Embryonic facial prominence (tissue), 1 donor: ENCODE measurements around the gene OR7G2.

Experiments
- DNase-seq: peaks from one replicate; pipeline ENCODE4 v3.0.0-alpha.2; 2016; ENCODE audit errors: extremely low spot score

The OR7G2 gene

DNA sequence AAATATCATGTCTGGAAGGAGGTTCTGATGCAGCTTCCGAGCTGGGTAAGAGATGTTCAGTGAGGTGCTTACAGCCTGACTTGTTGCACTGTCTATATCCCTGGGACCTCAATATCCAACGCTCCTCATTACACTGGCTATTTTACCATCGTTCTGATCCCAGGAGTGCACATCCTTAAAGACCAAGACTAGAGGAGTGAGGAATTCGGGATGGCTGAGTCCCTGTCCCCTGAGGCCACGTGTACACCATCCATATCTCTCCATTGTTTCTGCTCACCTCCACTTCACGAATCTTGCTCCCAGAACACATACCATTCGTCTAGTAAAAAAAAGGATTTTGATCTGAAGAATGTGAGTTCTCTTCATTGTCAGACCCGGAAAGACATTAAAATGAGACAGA lies at the start of gene OR7G2:
OR7G2 (minus strand) TSS at position 101 of the 400 bp plus-strand sequence. CDS start 4,232 bp downstream, outside the sequence.
- DNase-seq: no peak

DNA sequence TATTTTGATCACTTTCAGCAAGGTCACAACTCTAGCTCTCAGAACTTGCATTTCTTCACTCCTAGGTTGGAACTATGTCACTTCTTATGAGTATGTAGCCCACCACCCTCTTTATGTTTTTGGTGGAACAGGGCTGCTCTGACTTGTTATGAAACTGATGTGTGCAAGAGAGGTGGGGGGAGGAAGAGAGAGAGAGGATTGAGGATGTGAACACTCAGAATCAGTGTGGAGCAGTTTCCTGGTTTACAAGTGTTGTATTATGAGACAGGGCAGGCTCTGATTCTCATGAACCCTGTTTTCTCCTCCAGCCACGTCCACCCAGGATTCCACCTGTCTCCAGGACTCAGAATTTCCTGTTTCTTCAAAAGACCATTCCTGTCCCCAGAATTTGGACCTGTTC lies 49.0 kb upstream of the OR7G2 start:
- no peak for DNase-seq

DNA sequence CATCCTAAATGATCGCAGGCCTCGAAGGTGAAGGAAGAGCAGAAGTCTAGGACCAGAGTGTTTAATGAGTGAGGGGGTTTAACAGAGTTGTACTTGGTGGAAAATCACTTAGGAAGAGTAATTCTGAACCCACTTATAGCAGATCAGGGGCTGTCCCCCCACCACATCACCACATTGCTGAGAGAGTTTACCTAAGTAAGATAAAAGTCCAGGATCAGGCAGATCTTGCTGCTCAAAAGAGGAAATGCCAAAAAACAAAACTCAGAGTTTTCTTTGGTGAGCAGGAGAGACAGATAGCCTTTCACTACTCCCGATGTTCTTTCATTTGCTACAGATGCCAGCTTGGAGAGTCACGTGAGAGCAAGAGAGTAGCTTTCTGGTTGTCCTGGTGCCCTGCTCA lies 48.3 kb upstream of the OR7G2 start:
- DNase-seq: no peak

DNA sequence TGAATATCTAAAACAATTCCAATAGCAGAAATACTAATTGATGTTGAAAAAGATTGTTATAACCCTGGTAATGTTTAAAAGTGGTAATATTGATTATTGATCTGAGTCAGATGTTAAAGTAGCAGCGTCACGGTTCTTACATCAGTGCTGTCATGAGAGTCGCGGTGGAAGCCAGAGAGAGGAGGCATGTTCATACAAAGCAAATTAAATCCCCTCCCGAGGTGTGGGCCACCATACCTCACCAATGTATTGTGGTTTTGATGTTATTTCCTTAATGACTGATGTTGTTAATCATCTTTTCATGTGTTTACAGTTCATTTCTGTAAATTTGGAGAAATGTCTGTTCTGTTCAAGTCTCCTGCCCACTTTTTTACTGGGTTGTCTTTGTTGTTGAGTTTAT lies 44.1 kb upstream of the OR7G2 start:
- no peak for DNase-seq

DNA sequence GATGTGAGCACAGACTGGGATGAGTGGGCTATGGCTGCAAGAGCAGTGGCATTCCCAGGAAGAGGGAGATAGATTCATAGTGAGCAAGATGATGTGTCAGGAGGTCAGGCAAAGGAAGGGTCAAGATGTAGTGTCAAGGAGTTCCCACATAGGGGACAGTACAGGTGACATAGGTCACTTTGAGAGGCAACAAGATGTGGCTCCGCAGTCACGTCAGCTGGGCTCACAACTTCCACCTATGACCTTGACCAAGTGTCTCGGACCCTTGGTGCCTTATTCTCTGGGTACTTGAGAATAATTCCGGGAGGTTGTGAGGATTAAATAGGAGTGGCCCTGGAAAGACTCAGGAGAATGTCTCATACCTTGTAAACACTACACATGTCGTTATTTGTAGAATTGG lies 43.4 kb upstream of the OR7G2 start:
- DNase-seq: no peak

DNA sequence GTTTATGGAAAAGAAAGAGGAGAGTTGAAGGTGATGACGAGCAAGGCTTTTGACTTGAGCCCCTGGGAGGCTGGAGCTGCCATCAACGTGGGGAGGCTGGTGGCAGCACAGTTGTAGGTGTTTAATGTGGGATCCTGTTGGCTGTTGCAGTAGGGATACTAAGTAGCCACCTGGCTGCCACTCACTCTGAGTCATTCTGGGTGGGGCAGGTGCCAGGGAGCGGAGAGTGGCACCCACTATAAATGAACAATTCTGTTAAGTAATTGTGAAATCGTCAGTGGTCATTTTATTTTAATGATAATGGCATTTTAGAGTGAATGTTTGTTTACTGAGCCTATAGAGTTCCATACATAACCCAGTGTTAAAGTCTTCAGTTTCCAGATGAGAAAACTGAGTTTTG lies 42.7 kb upstream of the OR7G2 start:
- no peak for DNase-seq

DNA sequence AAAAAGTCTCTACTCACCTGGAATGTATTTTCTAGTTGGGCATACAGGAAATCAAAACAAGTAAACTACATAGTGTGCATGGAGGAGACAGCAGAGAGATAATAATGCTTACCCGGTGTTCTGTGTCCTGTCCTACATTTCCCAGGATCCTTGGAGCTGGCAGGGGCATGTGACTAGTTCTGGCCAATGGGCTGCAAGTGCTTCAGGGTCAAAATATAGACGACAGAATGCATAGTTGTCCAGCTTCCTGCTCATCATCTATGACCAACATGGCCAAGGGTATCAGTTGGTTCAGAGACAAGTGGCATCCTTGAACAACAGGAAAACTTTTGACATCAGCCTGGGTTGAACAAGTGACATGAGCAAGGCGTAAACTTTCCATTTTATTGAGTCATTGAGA lies 41.4 kb upstream of the OR7G2 start:
- no peak for DNase-seq

DNA sequence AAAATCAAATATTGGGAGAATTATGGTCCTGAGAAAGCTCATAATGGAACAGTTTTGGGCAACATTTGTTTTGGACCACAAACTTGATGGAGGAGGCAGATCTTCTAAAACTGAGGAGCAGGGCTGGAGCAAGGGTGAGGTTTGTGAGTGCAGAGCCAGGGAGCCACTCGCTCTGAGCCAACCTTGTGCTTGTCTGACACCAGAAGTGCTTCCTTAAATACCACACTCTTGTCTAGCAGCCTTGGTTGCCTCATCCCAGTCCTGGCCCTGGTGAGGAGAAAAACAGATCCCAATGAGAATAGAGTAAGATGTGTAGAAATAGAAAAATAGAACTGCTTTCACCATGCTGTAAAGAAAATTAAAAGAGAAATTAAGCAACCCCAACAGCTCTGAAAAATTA lies 39.6 kb upstream of the OR7G2 start:
- DNase-seq: no peak

DNA sequence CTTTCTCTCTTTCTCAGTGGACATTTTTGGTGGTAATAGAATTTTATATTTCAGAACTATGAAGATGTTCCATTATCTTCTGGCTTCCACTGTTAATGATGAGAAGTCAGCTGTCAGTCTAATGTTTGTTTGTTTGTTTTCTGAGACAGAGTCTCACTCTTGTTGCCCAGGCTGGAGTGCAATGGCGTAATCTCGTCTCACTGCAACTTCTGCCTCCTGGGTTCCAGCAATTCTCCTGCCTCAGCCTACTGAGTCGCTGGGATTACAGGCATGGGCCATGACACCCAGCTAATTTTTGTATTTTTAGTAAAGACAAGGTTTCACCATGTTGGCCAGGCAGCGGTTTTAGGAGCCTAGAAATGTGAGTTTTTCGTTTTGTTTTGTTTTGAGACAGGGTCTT lies 37.6 kb upstream of the OR7G2 start:
- DNase-seq: no peak

DNA sequence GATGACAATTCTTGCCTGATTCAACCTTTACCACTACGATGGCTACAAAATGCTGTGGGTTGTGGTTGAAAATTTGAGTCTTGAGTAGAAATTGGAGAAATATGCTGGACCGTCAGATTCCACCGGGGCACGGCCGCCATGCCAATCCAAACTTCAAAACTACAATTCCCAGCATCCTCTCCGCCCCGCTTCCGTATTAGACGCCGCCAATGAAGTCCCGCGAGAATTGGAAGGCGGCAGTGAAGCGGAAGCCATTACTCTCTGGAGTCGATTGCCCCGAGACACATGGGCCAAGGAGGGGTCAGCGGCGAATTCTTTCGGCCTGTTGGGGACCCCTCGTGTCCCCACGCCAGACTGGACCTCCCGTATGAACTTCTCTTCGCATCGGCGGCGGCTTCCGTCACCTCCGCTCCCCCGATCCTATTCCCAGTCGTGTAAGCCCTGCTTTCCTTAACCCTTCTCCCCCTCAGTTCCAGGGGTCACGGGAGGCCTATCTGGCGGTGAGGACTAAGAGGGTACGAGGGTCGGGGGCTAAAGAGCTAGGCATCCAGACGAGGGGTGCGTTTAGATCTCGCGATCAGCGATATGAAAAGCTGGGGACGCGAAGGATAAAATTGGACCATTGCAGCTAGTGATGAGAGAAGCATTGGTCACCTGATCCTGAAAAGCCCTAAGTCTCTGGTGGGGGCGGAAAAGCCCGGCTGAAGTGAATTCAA lies 33.0 kb upstream of the OR7G2 start, which contains the start of gene ZNF317:
ZNF317 (plus strand) TSS at position 239 of the 716 bp plus-strand sequence. CDS start 15,620 bp downstream, outside the sequence.
- peak; percentile 94 for DNase-seq

DNA sequence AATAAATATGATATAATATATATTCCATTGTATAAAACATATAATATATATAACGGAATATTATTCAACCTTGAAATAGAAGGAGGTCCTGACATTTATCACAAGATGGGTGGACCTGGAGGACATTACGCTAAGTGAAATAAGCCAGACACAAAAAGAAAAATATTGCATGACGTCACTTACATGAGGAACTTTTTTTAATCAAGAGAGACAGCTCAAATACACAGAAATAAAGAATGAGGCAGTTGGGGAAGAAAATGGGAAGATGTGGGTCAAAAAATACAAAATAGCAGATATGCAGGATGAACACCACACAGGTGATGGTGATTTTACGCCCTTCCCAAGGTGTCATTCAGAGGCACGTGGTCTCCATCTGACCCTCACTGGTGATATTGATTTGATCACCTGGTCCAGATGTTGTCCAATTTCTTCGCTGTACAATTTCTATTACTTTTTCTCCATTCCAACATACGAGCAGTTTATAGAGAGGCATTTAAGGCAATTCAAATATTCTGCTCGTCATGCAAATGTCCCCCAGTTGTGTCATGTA lies 32.4 kb upstream of the OR7G2 start:
- DNase-seq: no peak

DNA sequence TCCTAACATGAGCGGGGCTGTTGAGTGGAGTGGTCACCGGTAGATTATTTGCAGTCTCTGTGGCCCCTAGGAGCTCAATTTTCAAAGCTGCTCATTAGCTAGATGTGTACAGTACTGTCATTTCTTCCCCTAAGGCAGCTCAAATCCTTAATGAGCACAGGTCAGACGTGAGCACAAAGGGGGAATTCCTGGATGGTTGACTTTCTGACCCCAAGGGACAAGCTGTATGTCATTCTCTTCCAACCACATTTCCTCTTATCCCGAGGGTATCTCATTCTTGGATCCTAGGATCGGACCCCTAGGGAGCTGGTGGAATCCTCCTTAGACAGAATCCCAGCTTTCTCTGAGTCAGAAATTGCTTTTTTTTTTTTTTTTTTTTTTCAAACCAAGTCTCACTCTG lies 25.1 kb upstream of the OR7G2 start:
- DNase-seq: no peak

DNA sequence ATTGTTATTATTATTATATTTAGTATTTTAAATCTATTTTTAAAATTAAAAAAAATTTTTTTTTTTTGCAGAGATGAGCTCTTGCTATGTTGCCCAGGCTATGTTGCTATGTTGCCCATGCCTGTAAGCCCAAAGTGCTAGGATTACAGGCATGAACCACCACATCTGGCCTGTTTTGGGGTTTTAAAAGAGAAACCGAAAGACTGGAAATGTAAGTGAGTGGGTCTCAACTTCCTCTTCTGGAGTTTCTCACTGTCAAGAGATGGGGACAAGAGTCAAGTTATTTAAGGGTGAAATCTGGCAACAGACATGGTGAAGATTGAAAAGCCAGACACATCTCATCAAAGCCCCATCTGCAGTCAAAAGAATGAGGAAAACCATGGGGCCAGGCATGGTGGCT lies 23.7 kb upstream of the OR7G2 start:
- DNase-seq: no peak

DNA sequence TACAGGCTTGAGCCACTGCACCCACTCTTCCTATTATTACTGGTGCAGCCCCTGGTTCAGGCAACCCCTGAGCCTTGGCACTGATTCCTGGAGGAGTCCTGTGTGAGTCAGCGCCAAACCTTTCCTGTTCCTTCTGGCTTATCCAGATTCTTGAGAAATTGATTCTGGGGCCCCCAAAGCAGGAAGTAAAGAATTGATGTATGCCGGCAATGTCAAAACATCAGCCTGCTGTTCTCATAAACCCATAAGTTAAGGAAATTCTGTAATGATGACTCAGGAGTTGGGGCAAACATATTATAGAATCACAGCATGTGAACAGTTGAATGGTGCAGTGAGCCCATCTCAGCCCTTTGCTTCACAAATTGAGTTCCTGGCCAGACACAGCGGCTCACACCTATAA lies 20.9 kb upstream of the OR7G2 start:
- DNase-seq: no peak

DNA sequence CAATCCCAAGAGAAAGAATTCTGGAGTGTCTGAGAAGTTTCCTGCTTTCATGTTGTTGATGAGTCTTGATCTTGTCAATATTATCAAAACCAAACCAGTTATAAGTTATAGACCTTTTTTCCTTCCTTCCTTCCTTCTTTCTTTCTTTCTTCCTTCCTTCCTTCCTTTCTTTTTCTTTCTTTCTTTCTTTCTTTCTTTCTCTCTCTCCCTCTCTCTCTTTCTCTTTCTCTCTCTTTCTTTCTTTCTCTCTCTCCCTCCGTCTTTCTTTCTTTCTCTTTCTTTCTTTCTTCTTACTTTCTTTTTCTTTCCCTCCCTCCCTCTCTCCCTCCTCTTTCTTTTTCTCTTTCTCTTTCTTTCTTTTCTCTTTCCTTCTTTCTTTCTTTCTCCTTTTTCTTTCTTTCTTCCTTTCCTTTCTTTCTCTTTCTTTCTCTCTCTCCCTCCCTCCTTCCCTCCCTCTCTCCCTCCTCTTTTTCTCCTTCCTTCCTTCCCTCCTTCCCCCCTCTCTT lies 19.7 kb upstream of the OR7G2 start, which contains the start of gene OR7G3:
OR7G3 (minus strand) TSS at position 51 of the 506 bp plus-strand sequence; CDS start at position 51, 0 bp downstream.
- no peak for DNase-seq

DNA sequence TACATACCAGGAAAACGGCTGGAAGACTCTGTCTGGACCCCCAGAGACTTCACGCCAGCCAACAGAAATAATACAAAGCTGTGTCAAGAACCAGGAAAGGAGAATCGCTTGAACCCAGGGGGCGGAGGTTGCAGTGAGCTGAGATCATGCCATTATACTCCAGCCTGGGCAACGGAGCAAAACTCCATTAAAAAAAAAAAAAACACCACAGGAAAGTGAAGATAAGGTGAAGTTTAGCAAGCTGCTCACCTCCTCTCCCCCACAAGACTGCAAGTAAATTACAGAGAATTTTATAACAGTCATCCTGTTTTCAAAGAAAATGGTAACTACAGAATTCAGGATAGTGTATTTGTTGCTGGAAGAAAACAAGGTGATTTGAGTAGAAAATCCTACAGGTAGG lies 9.3 kb upstream of the OR7G2 start:
- no peak for DNase-seq

DNA sequence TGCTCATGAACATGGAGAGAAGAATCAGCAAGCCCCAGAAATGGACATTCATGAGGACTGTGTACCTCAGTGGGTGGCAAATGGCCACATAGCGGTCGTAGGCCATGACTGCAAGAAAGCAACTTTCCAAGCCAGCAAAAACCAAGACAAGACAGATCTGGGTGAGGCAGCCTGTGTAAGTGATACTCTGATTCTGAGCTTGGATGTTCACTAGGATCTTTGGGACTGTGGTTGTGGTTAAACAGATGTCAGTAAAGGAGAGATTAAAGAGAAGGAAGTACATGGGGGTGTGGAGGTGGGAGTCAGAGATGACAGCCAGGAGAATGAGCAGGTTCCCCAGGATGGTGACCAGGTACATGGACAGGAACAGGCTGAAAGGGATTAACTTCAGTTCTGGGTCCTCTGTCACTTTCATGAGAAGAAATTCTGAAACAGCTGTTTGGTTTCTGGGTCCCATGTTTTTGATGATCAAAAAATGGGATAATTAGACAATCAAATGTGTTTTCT lies 8.1 kb upstream of the OR7G2 start, which contains the start of gene OR7G1:
OR7G1 (minus strand) TSS at position 457 of the 507 bp plus-strand sequence; CDS start at position 457, 0 bp downstream.
- DNase-seq: no peak

DNA sequence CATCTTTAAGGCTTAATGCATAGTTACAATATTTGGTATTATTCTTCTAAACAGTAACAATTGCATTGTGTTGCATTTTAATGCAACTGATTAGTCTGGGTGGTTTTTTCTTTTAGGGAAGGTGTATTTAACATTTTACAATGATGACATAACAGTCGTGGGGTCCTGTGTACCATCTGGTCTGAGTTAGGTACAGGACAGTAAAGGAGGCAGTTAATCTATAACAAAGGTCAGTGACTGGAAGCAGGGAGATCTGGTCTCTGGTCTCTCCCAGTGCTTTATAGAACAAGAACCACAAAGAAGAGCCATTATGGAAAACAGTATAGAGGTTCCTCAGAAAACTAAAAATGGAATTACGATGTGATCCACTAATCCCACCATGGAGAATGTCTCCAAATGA lies 2.7 kb upstream of the OR7G2 start:
- DNase-seq: no peak

DNA sequence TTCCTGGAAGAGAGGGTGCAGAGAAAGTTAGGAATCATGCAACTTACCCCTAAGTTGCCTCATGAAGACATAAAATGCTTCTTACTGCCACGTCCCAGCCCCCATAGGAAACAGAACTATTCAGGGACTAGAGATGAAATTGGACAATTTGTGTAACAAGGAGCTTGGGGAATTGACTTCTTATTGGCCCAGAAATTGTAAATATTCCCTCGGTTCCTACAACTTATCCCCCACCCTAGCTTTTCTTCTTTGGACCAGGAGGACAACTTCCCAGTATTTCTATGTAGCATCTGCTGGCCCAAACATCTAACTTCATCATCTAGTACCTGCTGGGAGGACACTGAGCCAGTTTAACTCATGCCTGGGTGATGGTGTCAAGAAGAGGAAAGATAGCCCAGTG lies 20.5 kb downstream of the OR7G2 start, which contains the start of gene OR1M1:
OR1M1 (plus strand) TSS at position 301 of the 400 bp plus-strand sequence. CDS start 6,184 bp downstream, outside the sequence.
- no peak for DNase-seq

DNA sequence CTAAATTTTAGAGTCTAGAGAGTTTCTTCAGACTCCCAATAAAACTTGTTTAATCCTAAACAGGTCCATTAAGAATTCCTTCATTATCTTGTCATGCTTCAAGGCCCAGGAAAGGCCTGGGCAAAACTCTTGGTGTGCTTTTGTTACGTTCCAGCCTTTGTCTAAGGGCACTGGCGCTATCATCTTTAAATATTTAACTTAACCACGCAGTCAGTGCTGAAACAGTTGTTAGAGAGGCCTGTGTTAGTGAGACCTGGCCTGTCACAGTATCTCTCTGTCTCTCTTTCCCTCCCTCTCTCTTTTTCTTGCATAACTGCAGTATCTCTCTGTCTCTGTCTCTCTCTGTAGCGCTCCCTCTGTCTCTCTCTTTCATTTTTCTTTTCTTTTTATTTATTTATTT lies 28.6 kb downstream of the OR7G2 start:
- no peak for DNase-seq

DNA sequence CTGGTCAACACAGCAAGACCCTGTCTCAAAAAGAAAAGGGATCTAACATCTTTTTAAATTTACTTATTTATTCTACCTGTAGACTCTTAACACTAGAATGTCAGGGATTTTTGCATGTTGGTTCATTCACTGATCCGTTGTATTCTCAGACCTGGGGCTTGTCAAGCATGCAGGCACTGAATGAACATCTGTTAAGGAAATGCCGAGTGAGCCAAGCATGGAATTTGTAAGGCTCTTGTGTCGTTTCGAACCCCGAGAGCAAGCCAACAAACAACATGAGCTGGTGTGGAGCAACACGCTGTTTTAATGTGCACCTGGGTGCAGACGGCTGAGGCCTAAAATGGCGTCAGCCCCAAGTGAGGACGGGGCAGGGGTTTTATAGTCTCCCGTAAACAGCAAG lies 30.4 kb downstream of the OR7G2 start:
- no peak for DNase-seq

DNA sequence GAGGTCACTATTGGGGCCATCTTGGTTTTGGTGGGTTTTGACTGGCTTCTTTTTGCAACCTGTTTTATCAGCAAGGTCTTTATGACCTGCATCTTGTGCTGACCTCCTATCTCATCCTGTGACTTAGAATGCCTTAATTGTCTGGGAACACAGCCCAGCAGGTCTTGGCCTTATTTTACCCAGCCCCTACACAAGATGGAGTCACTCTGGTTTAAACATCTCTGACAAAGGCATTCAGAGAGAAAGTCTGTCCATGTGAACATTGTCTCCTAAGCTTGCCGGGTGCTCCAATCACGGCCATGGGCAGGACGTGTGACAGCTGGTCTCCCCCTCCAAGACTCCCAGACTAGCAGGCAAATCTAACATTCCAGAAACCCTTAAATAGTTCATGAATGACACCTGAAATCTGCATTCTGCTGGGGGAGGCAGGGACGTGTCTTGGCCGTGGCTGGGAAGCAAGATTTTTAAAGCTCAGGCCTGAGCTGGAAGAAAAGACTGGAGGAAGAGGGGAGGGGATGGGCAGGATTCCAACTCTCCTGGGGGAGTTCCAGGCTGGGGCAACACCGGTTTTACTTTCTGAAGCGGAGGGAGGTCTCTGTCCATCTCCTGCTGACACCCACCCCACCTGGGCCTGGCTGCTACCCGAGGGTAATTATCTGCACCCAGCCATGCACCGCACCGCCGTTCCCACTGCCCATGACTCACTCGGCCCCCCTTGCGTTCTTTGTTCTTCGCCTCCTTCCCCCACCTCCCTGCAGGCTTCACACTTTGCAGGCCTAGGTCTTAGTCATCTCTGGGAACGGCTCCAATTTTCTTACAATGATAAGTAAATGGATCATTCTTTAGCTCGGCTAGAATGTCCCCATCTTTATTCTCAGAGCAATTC lies 32.0 kb downstream of the OR7G2 start:
- DNase-seq: peak; percentile 78
